Loucy (cell line): ENCODE data around the gene AFF3.

ENCODE experiments used
- H2AFZ ChIP-seq: fragments of 200-600 bp; sonication (generic); 2 replicates; pipeline ENCODE4 v1.6.0; 2016; ENCODE audit warnings: antibody characterized with exemption, mild to moderate bottlenecking, low read length, moderate library complexity
- H3F3A ChIP-seq: fragments of 200-600 bp; 2 replicates; pipeline ENCODE4 v1.6.0; 2016; ENCODE audit warnings: antibody characterized with exemption, low read depth, mild to moderate bottlenecking
- H3K27me3 ChIP-seq: fragments of 200-600 bp; sonication (generic); 2 replicates; pipeline ENCODE4 v1.6.1; 2014; ENCODE audit warnings: low read length, mild to moderate bottlenecking; ENCODE audit not compliant: insufficient read depth, poor library complexity, severe bottlenecking
- H3K36me3 ChIP-seq: fragments of 200-600 bp; sonication (generic); 2 replicates; pipeline ENCODE4 v1.6.1; 2016; ENCODE audit warnings: low read length; ENCODE audit not compliant: insufficient read depth
- H3K4me1 ChIP-seq: fragments of 200-600 bp; sonication (generic); 2 replicates; pipeline ENCODE4 v1.5.1; 2014; ENCODE audit warnings: low read length, mild to moderate bottlenecking; ENCODE audit not compliant: insufficient read depth, poor library complexity, severe bottlenecking
- H3K4me2 ChIP-seq: fragments of 200-600 bp; sonication (generic); 2 replicates; pipeline ENCODE4 v1.6.0; 2014; ENCODE audit warnings: antibody characterized with exemption, low read length, low read depth, mild to moderate bottlenecking; ENCODE audit not compliant: poor library complexity, severe bottlenecking
- H3K4me3 ChIP-seq: fragments of 200-600 bp; sonication (generic); 2 replicates; pipeline ENCODE4 v1.5.1; 2014; ENCODE audit warnings: low read length, mild to moderate bottlenecking, mixed read lengths; ENCODE audit not compliant: poor library complexity, severe bottlenecking
- H3K79me2 ChIP-seq: fragments of 200-600 bp; sonication (generic); 2 replicates; pipeline ENCODE4 v1.6.1; 2014; ENCODE audit warnings: low read length; ENCODE audit not compliant: insufficient read depth
- H3K9ac ChIP-seq: fragments of 200-600 bp; sonication (generic); 2 replicates; pipeline ENCODE4 v1.6.0; 2014; ENCODE audit warnings: mild to moderate bottlenecking, low read depth, low read length, moderate library complexity; ENCODE audit not compliant: poor library complexity, severe bottlenecking
- H3K9me2 ChIP-seq: fragments of 200-600 bp; sonication (generic); replicated peaks from 2 replicates; pipeline ENCODE4 v1.6.1; 2016; ENCODE audit warnings: low read depth, low read length, mixed read lengths
- H3K9me3 ChIP-seq: fragments of 200-600 bp; sonication (generic); 2 replicates; pipeline ENCODE4 v1.6.1; 2014; ENCODE audit warnings: mild to moderate bottlenecking, antibody characterized with exemption, low read length, low read depth; ENCODE audit not compliant: insufficient read depth
- H4K20me1 ChIP-seq: fragments of 200-600 bp; sonication (generic); 2 replicates; pipeline ENCODE4 v1.6.0; 2014; ENCODE audit warnings: antibody characterized with exemption, low read length, mild to moderate bottlenecking; ENCODE audit not compliant: insufficient read depth, poor library complexity, severe bottlenecking
- CTCF ChIP-seq: fragments of 200-600 bp; sonication (generic); conservative IDR thresholded peaks from 2 replicates; pipeline ENCODE4 v1.5.1; 2014; ENCODE audit warnings: mild to moderate bottlenecking, antibody characterized with exemption, low read length
- EZH2phosphoT487 ChIP-seq: fragments of 200-600 bp; IDR thresholded peaks from 2 replicates; pipeline ENCODE4 v1.6.1; 2018; ENCODE audit warnings: antibody characterized with exemption, mild to moderate bottlenecking, moderate library complexity, borderline replicate concordance

Gene AFF3

GRCh38 chr2:100143286-100143685 is 896 bp upstream of the AFF3 start:
- no peaks in the 10 kb centered on the region for H3K27me3 ChIP-seq
- H3K9me3 ChIP-seq = no peaks in the 10 kb centered on the region
- no peak for TF ChIP-seq EZH2phosphoT487
- TF ChIP-seq CTCF = no peak
- peaks cover 64% of the 10 kb centered on the region for H3K4me1 ChIP-seq
- peak overlapping the region; percentile 73 for H3K4me3 ChIP-seq
- peaks cover 1% of the 10 kb centered on the region; the same call in 1 of the 2 replicates for H3F3A ChIP-seq
- H3K9ac ChIP-seq = peak overlapping the region; percentile 84
- H3K9me2 ChIP-seq = no peaks in the 10 kb centered on the region
- peaks cover 35% of the 10 kb centered on the region for H3K79me2 ChIP-seq
- no peaks in the 10 kb centered on the region for H3K36me3 ChIP-seq
- H4K20me1 ChIP-seq = no peaks in the 10 kb centered on the region
- H2AFZ ChIP-seq = no peak overlapping the region
- peak overlapping the region; percentile 87 for H3K4me2 ChIP-seq

- Histone ChIP-seq H3K9me3 (no peaks in the 10 kb centered on the region), H3K9ac (peak overlapping the region; percentile 84), H3K27me3 (no peaks in the 10 kb centered on the region), H3F3A (peaks cover 4% of the 10 kb centered on the region; the same call in 1 of the 2 replicates), H3K36me3 (no peaks in the 10 kb centered on the region), H3K79me2 (peaks cover 35% of the 10 kb centered on the region), H3K9me2 (no peaks in the 10 kb centered on the region), H3K4me3 (peak overlapping the region; percentile 73), H4K20me1 (no peaks in the 10 kb centered on the region), H3K4me1 (peaks cover 78% of the 10 kb centered on the region), H2AFZ (peak overlapping the region; percentile 4), H3K4me2 (peak overlapping the region; percentile 87)
- no peak for TF ChIP-seq EZH2phosphoT487
- no peak for TF ChIP-seq CTCF
Measured at GRCh38 chr2:100141906-100142305, 484 bp downstream of the AFF3 start.

GRCh38 chr2:100140582-100140981 is 1.8 kb downstream of the AFF3 start:
- Histone ChIP-seq H3F3A (peaks cover 4% of the 10 kb centered on the region; the same call in 1 of the 2 replicates), H4K20me1 (no peaks in the 10 kb centered on the region), H3K4me2 (peak overlapping the region; percentile 87), H3K79me2 (peaks cover 35% of the 10 kb centered on the region), H3K9me3 (no peaks in the 10 kb centered on the region), H3K27me3 (no peaks in the 10 kb centered on the region), H3K4me1 (peaks cover 90% of the 10 kb centered on the region), H3K4me3 (peak overlapping the region; percentile 73), H3K36me3 (no peaks in the 10 kb centered on the region), H2AFZ (no peak overlapping the region), H3K9me2 (no peaks in the 10 kb centered on the region), H3K9ac (peak overlapping the region; percentile 84)
- TF ChIP-seq EZH2phosphoT487 = no peak
- TF ChIP-seq CTCF = no peak
